ENCODE measurements around the gene SPINT3. TPM values are rescaled to one million over a fixed set of nuclear protein-coding genes. Genes with fewer than 3 reads are reported as not detected.

Gene SPINT3
- total and polyA plus RNA-seq, 2 donors (not counting 1 experiment from before 2014, with no cell fraction given), result not detected

DNA sequence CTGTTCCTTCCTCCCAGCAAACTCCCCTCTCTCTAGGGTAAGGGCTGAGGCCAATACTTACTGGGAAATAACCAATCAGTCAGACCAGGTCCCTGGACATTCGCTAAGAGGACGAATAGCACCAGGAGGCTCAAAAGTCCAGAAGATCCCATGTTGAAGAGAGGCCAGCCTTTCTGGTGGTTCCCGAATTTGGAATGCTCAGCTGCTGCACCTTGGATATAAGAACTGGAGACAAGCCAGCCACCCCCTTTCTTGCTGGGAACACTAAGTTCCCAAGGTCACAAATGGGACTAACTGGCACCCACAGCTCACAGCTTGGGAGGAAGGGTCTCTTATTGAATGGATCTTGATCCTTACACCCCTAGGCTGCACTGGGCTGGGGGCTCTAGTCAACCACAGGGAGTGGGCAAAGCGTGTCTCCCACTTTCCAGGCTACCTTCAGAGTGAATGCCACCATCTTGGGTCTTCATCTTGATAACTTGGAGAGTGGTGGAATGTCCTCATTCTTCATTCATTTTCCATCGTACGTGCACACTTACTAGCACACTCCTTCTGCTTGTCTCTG is 31.9 kb upstream of the SPINT3 start, which contains the start of gene EPPIN:
TSS of gene EPPIN (minus strand) at position 196 of the 565 bp plus-strand sequence. CDS start at position 152, 44 bp downstream.
- Histone ChIP-seq H3K9ac (ENCODE audit: insufficient read depth, low read length) (no peak within 1 kb of the TSS), H3K4me2 (ENCODE audit: extremely low read depth, insufficient read depth, low read length) (no peak within 1 kb of the TSS), H3K79me2 (ENCODE audit: control insufficient read depth, insufficient read depth, low read length) (no peaks in the 10 kb centered on the region), H3K27me3 (ENCODE audit: control insufficient read depth, insufficient read depth, low read length) (no peaks in the 10 kb centered on the region), H3K36me3 (ENCODE audit: control insufficient read depth, insufficient read depth, low read length) (no peaks in the 10 kb centered on the region), H3K27ac (ENCODE audit: insufficient read depth, low read length) (no peak within 1 kb of the TSS), H3K9me3 (ENCODE audit: control insufficient read depth, insufficient read depth, low read depth, low read length) (no peaks in the 10 kb centered on the region), H3K4me3 (replicated peaks in 1 of 4; ENCODE audit: control extremely low read depth in 1 of 4, insufficient read depth in 1 of 4, low read depth in 3 of 4, low read length in 4 of 4) (no peak within 1 kb of the TSS), H4K20me1 (ENCODE audit: control insufficient read depth, extremely low read depth, insufficient read depth, low read length) (no peaks in the 10 kb centered on the region), H3K4me1 (ENCODE audit: control insufficient read depth, extremely low read depth, insufficient read depth, low read length) (no peaks in the 10 kb centered on the region), H2AFZ (ENCODE audit: low read length) (no peak within 1 kb of the TSS)
- no peak for DNase-seq (ENCODE audit: low read depth in 2 of 2)
- no peak for TF ChIP-seq EZH2 (IDR thresholded peaks at IDR 0.05; ENCODE audit: low read length, missing control alignments)
- TF ChIP-seq, protein P1, sequence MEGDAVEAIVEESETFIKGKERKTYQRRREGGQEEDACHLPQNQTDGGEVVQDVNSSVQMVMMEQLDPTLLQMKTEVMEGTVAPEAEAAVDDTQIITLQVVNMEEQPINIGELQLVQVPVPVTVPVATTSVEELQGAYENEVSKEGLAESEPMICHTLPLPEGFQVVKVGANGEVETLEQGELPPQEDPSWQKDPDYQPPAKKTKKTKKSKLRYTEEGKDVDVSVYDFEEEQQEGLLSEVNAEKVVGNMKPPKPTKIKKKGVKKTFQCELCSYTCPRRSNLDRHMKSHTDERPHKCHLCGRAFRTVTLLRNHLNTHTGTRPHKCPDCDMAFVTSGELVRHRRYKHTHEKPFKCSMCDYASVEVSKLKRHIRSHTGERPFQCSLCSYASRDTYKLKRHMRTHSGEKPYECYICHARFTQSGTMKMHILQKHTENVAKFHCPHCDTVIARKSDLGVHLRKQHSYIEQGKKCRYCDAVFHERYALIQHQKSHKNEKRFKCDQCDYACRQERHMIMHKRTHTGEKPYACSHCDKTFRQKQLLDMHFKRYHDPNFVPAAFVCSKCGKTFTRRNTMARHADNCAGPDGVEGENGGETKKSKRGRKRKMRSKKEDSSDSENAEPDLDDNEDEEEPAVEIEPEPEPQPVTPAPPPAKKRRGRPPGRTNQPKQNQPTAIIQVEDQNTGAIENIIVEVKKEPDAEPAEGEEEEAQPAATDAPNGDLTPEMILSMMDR (conservative IDR thresholded peaks at IDR 0.05 in 1 of 2, IDR thresholded peaks at IDR 0.05 in 1 of 2; ENCODE audit: low read depth in 1 of 2, low read length in 2 of 2), result no peak

DNA sequence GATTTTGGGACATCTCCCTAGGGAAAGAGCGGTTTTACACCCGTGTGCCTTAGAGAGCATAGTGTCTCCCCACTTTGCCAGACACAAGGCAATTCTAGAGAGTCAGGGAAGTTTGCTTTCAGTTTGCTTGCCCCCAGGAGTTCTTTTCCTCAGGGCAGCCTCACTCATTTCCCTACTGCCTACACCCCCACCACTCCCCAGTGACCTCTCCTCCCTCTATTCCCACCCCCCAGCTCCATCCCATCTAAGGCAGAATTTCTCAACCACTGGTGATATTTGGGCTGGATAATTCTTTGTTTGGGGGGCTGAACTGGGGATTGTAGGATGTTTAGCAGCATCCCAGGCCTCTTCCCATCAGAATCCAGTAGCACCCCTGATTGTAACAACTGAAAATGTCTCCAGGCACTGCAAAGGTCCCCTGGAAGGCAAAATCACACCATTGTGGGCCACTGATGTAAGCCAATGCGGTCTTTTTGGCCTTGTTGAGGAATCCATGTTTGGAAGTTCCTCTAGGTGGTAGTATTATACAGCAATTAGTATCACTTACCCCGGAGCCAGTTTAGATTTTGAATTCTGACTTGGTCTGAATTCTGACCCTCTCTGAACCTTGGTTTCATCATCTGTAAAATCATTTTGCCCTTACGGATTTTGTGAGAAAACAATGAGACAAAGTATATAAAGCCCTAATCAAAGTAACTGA is 30.5 kb upstream of the SPINT3 start:
- no peaks in the 10 kb centered on the region for H3K36me3 ChIP-seq (ENCODE audit: control insufficient read depth, insufficient read depth, low read length)
- TF ChIP-seq, protein P1 (conservative IDR thresholded peaks at IDR 0.05 in 1 of 2, IDR thresholded peaks at IDR 0.05 in 1 of 2; ENCODE audit: low read depth in 1 of 2, low read length in 2 of 2), result peak; percentile 33 to 35
- no peak for TF ChIP-seq EZH2 (IDR thresholded peaks at IDR 0.05; ENCODE audit: low read length, missing control alignments)
- H3K4me3 ChIP-seq (replicated peaks in 1 of 4; ENCODE audit: control extremely low read depth in 1 of 4, insufficient read depth in 1 of 4, low read depth in 3 of 4, low read length in 4 of 4), result no peak overlapping the region
- no peaks in the 10 kb centered on the region for H3K4me1 ChIP-seq (ENCODE audit: control insufficient read depth, extremely low read depth, insufficient read depth, low read length)
- no peak overlapping the region for H3K9ac ChIP-seq (ENCODE audit: insufficient read depth, low read length)
- H4K20me1 ChIP-seq (ENCODE audit: control insufficient read depth, extremely low read depth, insufficient read depth, low read length), result no peaks in the 10 kb centered on the region
- H3K9me3 ChIP-seq (ENCODE audit: control insufficient read depth, insufficient read depth, low read depth, low read length), result no peaks in the 10 kb centered on the region
- no peaks in the 10 kb centered on the region for H3K27me3 ChIP-seq (ENCODE audit: control insufficient read depth, insufficient read depth, low read length)
- peak; percentile 26 to 48 for DNase-seq (ENCODE audit: low read depth in 2 of 2)
- H3K4me2 ChIP-seq (ENCODE audit: extremely low read depth, insufficient read depth, low read length), result no peak overlapping the region
- H3K27ac ChIP-seq (ENCODE audit: insufficient read depth, low read length), result no peak overlapping the region
- H3K79me2 ChIP-seq (ENCODE audit: control insufficient read depth, insufficient read depth, low read length), result no peaks in the 10 kb centered on the region
- H2AFZ ChIP-seq (ENCODE audit: low read length), result no peak overlapping the region

DNA sequence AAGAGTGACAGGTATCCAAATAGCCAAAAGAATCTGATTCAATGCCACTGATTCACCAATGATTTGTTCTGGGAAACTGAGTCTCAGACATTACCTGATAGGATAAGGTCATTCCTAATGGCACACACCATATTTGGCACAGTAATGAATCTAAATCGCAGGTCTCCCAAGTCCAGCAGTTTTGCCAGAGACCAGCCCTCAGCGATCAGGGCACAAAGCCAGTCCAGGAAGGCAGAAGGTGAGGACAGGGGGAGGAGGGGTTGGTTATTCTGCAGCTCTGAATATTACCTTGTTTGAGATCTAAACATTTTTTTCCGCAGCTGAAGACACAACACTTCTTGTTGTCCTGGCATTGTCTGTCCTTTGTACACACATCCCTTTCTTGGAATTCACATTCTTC is 29.9 kb upstream of the SPINT3 start:
- Histone ChIP-seq H3K9me3 (ENCODE audit: control insufficient read depth, insufficient read depth, low read depth, low read length) (no peaks in the 10 kb centered on the region), H3K27me3 (ENCODE audit: control insufficient read depth, insufficient read depth, low read length) (no peaks in the 10 kb centered on the region), H2AFZ (ENCODE audit: low read length) (no peak overlapping the region), H4K20me1 (ENCODE audit: control insufficient read depth, extremely low read depth, insufficient read depth, low read length) (no peaks in the 10 kb centered on the region), H3K9ac (ENCODE audit: insufficient read depth, low read length) (no peak overlapping the region), H3K4me3 (replicated peaks in 1 of 4; ENCODE audit: control extremely low read depth in 1 of 4, insufficient read depth in 1 of 4, low read depth in 3 of 4, low read length in 4 of 4) (no peak overlapping the region), H3K79me2 (ENCODE audit: control insufficient read depth, insufficient read depth, low read length) (no peaks in the 10 kb centered on the region), H3K27ac (ENCODE audit: insufficient read depth, low read length) (no peak overlapping the region), H3K4me2 (ENCODE audit: extremely low read depth, insufficient read depth, low read length) (no peak overlapping the region), H3K4me1 (ENCODE audit: control insufficient read depth, extremely low read depth, insufficient read depth, low read length) (no peaks in the 10 kb centered on the region), H3K36me3 (ENCODE audit: control insufficient read depth, insufficient read depth, low read length) (no peaks in the 10 kb centered on the region)
- no peak for DNase-seq (ENCODE audit: low read depth in 2 of 2)
- no peak for TF ChIP-seq EZH2 (IDR thresholded peaks at IDR 0.05; ENCODE audit: low read length, missing control alignments)
- TF ChIP-seq, protein P1 (conservative IDR thresholded peaks at IDR 0.05 in 1 of 2, IDR thresholded peaks at IDR 0.05 in 1 of 2; ENCODE audit: low read depth in 1 of 2, low read length in 2 of 2), result no peak

Data from fibroblast of lung (primary cell).